ENCODE measurements around the gene AP1M2. TPM values are rescaled to one million over a fixed set of nuclear protein-coding genes. Genes with fewer than 3 reads are reported as not detected.
"Not testable (repeated sequence)": the region's sequence is repeated elsewhere in the genome, so short reads cannot be mapped to it uniquely, and the experiment has no call there.

AP1M2 gene
- polyA plus RNA-seq, 1 donor (not counting 4 experiments of a cell fraction or from before 2014, with no cell fraction given): 83.1 TPM

GRCh38 chr19:10575011-10575716 lies 11.9 kb downstream of the AP1M2 start:
- Histone ChIP-seq H3K27ac (ENCODE audit: control insufficient read depth, insufficient read depth, low read length) (no peak overlapping the region), H3K79me2 (ENCODE audit: control insufficient read depth, insufficient read depth, low read length) (peaks cover 4% of the 10 kb centered on the region), H3K9me3 (ENCODE audit: control insufficient read depth, low read depth, low read length) (no peaks in the 10 kb centered on the region), H3K36me3 (ENCODE audit: control insufficient read depth in 2 of 2, extremely low read depth in 1 of 2, insufficient read depth in 2 of 2, low read length in 2 of 2) (peaks cover 26% of the 10 kb centered on the region in 2 experiments), H2AFZ (ENCODE audit: control insufficient read depth, low read length) (no peak overlapping the region), H3K27me3 (ENCODE audit: control insufficient read depth, extremely low read depth, insufficient read depth, low read length) (no peaks in the 10 kb centered on the region), H3K4me3 (ENCODE audit: control insufficient read depth in 2 of 3, extremely low read depth in 1 of 3, insufficient read depth in 2 of 3, low read depth in 1 of 3, low read length in 3 of 3) (no peak overlapping the region), H3K9me1 (ENCODE audit: control insufficient read depth, extremely low read depth, insufficient read depth, low read length) (no peaks in the 10 kb centered on the region), H3K4me1 (ENCODE audit: control insufficient read depth, extremely low read depth, insufficient read depth, low read length) (no peaks in the 10 kb centered on the region), H4K20me1 (ENCODE audit: control insufficient read depth, extremely low read depth, insufficient read depth, low read length) (no peaks in the 10 kb centered on the region), H3K4me2 (ENCODE audit: control insufficient read depth, extremely low read depth, insufficient read depth, low read depth, low read length) (no peak overlapping the region), H3K9ac (ENCODE audit: control insufficient read depth, extremely low read depth, insufficient read depth, low read length) (no peak overlapping the region)
- TF ChIP-seq, protein P1, sequence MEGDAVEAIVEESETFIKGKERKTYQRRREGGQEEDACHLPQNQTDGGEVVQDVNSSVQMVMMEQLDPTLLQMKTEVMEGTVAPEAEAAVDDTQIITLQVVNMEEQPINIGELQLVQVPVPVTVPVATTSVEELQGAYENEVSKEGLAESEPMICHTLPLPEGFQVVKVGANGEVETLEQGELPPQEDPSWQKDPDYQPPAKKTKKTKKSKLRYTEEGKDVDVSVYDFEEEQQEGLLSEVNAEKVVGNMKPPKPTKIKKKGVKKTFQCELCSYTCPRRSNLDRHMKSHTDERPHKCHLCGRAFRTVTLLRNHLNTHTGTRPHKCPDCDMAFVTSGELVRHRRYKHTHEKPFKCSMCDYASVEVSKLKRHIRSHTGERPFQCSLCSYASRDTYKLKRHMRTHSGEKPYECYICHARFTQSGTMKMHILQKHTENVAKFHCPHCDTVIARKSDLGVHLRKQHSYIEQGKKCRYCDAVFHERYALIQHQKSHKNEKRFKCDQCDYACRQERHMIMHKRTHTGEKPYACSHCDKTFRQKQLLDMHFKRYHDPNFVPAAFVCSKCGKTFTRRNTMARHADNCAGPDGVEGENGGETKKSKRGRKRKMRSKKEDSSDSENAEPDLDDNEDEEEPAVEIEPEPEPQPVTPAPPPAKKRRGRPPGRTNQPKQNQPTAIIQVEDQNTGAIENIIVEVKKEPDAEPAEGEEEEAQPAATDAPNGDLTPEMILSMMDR (optimal IDR thresholded peaks at IDR 0.05 in 1 of 3, IDR thresholded peaks at IDR 0.05 in 1 of 3, conservative IDR thresholded peaks at IDR 0.05 in 1 of 3; ENCODE audit: extremely low read depth in 1 of 3, insufficient read depth in 2 of 3, low read length in 3 of 3): no peak
- TF ChIP-seq EZH2 (IDR thresholded peaks at IDR 0.05; ENCODE audit: low read length): no peak
- FAIRE-seq (no peak), DNase-seq (ENCODE audit: low read depth, low spot score) (no peak)
- dilution Hi-C loops (cut with MboI; ENCODE audit: extremely low pct_ligation_motif_present, low sequenced_read_pairs): no loop called here

GRCh38 chr19:10574462-10574861 lies 12.7 kb downstream of the AP1M2 start:
- no peaks in the 10 kb centered on the region for H3K27me3 ChIP-seq (ENCODE audit: control insufficient read depth, extremely low read depth, insufficient read depth, low read length)
- no peaks in the 10 kb centered on the region for H3K9me3 ChIP-seq (ENCODE audit: control insufficient read depth, low read depth, low read length)
- no peak overlapping the region for H3K4me2 ChIP-seq (ENCODE audit: control insufficient read depth, extremely low read depth, insufficient read depth, low read depth, low read length)
- peaks cover 4% of the 10 kb centered on the region for H3K4me1 ChIP-seq (ENCODE audit: control insufficient read depth, extremely low read depth, insufficient read depth, low read length)
- H3K9me1 ChIP-seq (ENCODE audit: control insufficient read depth, extremely low read depth, insufficient read depth, low read length): no peaks in the 10 kb centered on the region
- DNase-seq (ENCODE audit: low read depth, low spot score) (no peak), FAIRE-seq (no peak)
- no peak overlapping the region for H3K4me3 ChIP-seq (ENCODE audit: control insufficient read depth in 2 of 3, extremely low read depth in 1 of 3, insufficient read depth in 2 of 3, low read depth in 1 of 3, low read length in 3 of 3)
- peaks cover under 1% of the 10 kb centered on the region for H3K79me2 ChIP-seq (ENCODE audit: control insufficient read depth, insufficient read depth, low read length)
- no peaks in the 10 kb centered on the region for H4K20me1 ChIP-seq (ENCODE audit: control insufficient read depth, extremely low read depth, insufficient read depth, low read length)
- no peak overlapping the region for H3K9ac ChIP-seq (ENCODE audit: control insufficient read depth, extremely low read depth, insufficient read depth, low read length)
- TF ChIP-seq, protein P1 (optimal IDR thresholded peaks at IDR 0.05 in 1 of 3, IDR thresholded peaks at IDR 0.05 in 1 of 3, conservative IDR thresholded peaks at IDR 0.05 in 1 of 3; ENCODE audit: extremely low read depth in 1 of 3, insufficient read depth in 2 of 3, low read length in 3 of 3): no peak
- no peak for TF ChIP-seq EZH2 (IDR thresholded peaks at IDR 0.05; ENCODE audit: low read length)
- no peak overlapping the region for H3K27ac ChIP-seq (ENCODE audit: control insufficient read depth, insufficient read depth, low read length)
- peaks cover 19 to 22% of the 10 kb centered on the region in 2 experiments for H3K36me3 ChIP-seq (ENCODE audit: control insufficient read depth in 2 of 2, extremely low read depth in 1 of 2, insufficient read depth in 2 of 2, low read length in 2 of 2)
- dilution Hi-C loops (cut with MboI; ENCODE audit: extremely low pct_ligation_motif_present, low sequenced_read_pairs): no loop called here
- no peak overlapping the region for H2AFZ ChIP-seq (ENCODE audit: control insufficient read depth, low read length)

DNA sequence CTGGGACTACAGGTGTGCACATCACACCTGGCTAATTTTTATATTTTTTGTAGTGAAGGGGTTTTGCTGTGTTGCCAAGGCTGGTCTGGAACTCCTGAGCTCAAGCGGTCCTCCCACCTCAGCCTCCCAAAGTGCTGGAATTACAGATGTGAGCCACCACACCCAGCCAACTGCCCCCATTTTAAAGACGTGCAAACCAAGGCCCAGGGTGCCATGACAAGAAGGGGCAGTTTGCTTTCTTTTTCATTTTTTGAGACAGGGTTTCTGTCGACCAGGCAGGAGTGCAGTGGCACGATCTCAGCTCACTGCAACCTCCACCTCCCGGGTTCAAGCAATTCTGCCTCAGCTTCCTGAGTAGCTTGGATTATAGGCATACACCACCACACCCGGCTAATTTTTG lies 13.3 kb downstream of the AP1M2 start:
- H3K9me1 ChIP-seq (ENCODE audit: control insufficient read depth, extremely low read depth, insufficient read depth, low read length); H4K20me1 ChIP-seq (ENCODE audit: control insufficient read depth, extremely low read depth, insufficient read depth, low read length); H3K9ac ChIP-seq (ENCODE audit: control insufficient read depth, extremely low read depth, insufficient read depth, low read length); H3K4me1 ChIP-seq (ENCODE audit: control insufficient read depth, extremely low read depth, insufficient read depth, low read length); dilution Hi-C loops (cut with MboI; ENCODE audit: extremely low pct_ligation_motif_present, low sequenced_read_pairs); H2AFZ ChIP-seq (ENCODE audit: control insufficient read depth, low read length); DNase-seq (ENCODE audit: low read depth, low spot score); H3K4me3 ChIP-seq (ENCODE audit: control insufficient read depth in 2 of 3, extremely low read depth in 1 of 3, insufficient read depth in 2 of 3, low read depth in 1 of 3, low read length in 3 of 3); H3K27ac ChIP-seq (ENCODE audit: control insufficient read depth, insufficient read depth, low read length); H3K27me3 ChIP-seq (ENCODE audit: control insufficient read depth, extremely low read depth, insufficient read depth, low read length); H3K79me2 ChIP-seq (ENCODE audit: control insufficient read depth, insufficient read depth, low read length); FAIRE-seq; H3K4me2 ChIP-seq (ENCODE audit: control insufficient read depth, extremely low read depth, insufficient read depth, low read depth, low read length); H3K9me3 ChIP-seq (ENCODE audit: control insufficient read depth, low read depth, low read length): not testable (repeated sequence)
- H3K36me3 ChIP-seq (ENCODE audit: control insufficient read depth in 2 of 2, extremely low read depth in 1 of 2, insufficient read depth in 2 of 2, low read length in 2 of 2): peaks cover 16 to 21% of the 10 kb centered on the region in 2 experiments

All from keratinocyte (primary cell).